Thoracic aorta (tissue), 2 donors: ENCODE data around the gene CAPN15. TPM values are rescaled to one million over a fixed set of nuclear protein-coding genes. Genes with fewer than 3 reads are reported as not detected.

Source experiments
- ATAC-seq: fragments of 150-250 bp; one replicate; pipeline ENCODE4 v1.8.0; 2017; ENCODE audit warnings: low read depth; ENCODE audit not compliant: insufficient number of reproducible peaks, low FRiP score
- DNase-seq: peaks from one replicate; pipeline ENCODE4 v3.0.0-alpha.2; 2020; ENCODE audit warnings: low spot score
- H3K27ac ChIP-seq, 2 donors: fragments of 200-600 bp; sonication (generic); 1 replicate in 1 of 2; 2 replicates in 1 of 2; pipeline ENCODE4 v1.5.1; 2016; ENCODE audit warnings: mild to moderate bottlenecking in 2 of 2, moderate library complexity in 2 of 2
- H3K27me3 ChIP-seq: fragments of 200-600 bp; sonication (generic); replicated peaks from 2 replicates; pipeline ENCODE4 v1.6.0; 2016; ENCODE audit warnings: mild to moderate bottlenecking; ENCODE audit not compliant: insufficient read depth
- H3K36me3 ChIP-seq: fragments of 200-600 bp; sonication (generic); one replicate; pipeline ENCODE4 v1.5.1; 2016
- H3K4me1 ChIP-seq, 2 donors: fragments of 200-600 bp; sonication (generic); 1 replicate in 1 of 2; 2 replicates in 1 of 2; pipeline versions ENCODE4 v1.5.1 to v1.6.0; 2016; ENCODE audit warnings: low read depth in 2 of 2, mild to moderate bottlenecking in 1 of 2; ENCODE audit not compliant: control insufficient read depth in 1 of 2
- H3K4me3 ChIP-seq: fragments of 200-600 bp; sonication (generic); 2 replicates; pipeline ENCODE4 v1.5.1; 2016; ENCODE audit warnings: mild to moderate bottlenecking
- H3K9me3 ChIP-seq: fragments of 200-600 bp; sonication (generic); 2 replicates; pipeline ENCODE4 v1.5.1; 2016
- total RNA-seq, 2 donors: library from RNA; depleted of rRNA; stranded (reverse); fragments of >200 nt; gene quantifications; one replicate each; pipeline versions ENCODE4 v1.1.0 to v1.2.3, GENCODE V29; 2016
- TF ChIP-seq, protein P1 (sequence below): fragments of 200-600 bp; sonication (generic); IDR thresholded peaks from one replicate; pipeline ENCODE4 v1.5.1; 2019; ENCODE audit warnings: antibody characterized with exemption

The CAPN15 gene
- total RNA-seq, 2 donors from 2014 or later, result 46.2 to 96.6 TPM

DNA sequence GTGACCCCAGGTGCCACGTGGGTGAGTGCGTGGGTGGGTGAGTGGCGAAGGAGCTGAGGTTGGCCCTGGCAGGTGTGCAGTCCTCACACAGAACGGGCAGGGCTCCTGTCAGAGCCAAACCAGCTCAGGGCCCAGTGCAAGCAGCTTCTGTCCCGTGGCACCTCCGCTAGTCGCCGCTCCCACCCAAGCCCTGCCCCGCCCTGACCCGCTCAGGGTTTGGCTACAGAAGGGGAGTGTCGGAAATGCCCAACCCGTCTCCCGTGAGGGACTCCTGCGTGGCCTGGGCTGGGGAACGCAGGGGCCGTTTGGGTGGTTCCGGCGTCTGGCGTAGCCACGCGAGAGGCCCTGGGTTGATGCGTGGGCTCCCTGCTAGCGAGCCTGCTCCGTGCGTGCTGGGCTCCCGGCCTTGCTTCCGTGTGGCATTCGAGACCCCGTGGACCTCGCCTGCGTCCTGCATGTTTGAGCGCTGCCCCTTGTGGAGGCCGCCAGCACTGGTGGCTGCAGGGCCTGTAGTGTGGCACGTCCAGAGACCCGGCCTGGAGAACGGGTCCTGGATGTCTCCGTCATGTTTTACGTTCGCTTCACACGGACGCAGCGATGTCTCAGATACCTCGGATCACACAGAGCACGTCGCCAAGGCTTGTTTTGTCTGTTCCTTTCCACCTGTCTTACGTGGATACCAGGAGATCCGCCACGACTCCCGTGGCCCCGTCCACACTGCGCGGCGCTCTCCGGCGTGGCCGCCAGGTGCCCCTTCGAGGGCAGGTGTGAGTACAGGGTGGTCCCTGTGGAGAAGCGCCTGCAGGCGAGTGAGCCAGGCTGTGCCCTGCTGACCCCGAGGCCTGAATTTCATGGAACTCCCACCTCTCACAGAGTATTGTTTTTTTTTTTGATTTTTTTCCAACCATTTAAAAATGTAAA, 10.2 kb downstream of the CAPN15 start:
- Histone ChIP-seq H3K4me3 (no peak overlapping the region), H3K36me3 (no peaks in the 10 kb centered on the region), H3K4me1 (no peaks in the 10 kb centered on the region), H3K27ac (no peak overlapping the region), H3K9me3 (no peaks in the 10 kb centered on the region), H3K27me3 (no peaks in the 10 kb centered on the region)
- no peak for DNase-seq
- no peak for ATAC-seq
- TF ChIP-seq, protein P1, sequence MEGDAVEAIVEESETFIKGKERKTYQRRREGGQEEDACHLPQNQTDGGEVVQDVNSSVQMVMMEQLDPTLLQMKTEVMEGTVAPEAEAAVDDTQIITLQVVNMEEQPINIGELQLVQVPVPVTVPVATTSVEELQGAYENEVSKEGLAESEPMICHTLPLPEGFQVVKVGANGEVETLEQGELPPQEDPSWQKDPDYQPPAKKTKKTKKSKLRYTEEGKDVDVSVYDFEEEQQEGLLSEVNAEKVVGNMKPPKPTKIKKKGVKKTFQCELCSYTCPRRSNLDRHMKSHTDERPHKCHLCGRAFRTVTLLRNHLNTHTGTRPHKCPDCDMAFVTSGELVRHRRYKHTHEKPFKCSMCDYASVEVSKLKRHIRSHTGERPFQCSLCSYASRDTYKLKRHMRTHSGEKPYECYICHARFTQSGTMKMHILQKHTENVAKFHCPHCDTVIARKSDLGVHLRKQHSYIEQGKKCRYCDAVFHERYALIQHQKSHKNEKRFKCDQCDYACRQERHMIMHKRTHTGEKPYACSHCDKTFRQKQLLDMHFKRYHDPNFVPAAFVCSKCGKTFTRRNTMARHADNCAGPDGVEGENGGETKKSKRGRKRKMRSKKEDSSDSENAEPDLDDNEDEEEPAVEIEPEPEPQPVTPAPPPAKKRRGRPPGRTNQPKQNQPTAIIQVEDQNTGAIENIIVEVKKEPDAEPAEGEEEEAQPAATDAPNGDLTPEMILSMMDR, result no peak

DNA sequence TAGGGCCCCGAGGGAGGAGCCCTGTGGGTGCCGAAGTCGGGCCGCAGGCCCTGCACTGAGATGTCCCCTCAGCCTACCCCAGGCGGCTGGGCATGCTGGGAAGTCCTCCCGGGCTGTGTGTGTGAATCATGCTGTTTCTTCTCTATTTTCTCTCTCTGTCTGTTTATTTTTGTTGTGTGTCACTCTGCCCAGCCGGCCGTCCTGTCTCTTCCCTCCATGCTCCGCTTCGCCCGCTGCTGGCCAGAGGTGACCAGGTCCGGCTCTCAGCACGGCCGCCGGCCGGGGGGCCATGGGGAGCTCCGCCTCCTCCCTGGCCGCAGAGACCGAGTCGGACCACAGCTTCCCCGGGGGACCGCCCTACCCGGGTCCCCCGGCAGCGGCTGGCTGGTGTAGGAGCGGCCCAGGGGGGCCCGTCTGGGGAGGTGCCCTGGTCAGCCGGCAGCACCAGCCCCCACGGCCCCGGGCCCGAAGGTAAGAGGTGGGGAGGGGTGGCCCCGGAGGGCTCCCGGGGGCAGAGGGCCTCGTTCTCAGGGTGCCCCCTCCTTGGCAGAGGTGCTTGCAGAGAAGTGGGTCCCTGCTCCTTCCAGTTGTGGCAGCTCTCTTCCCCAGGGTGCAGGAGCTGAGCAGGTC, 12.5 kb downstream of the CAPN15 start:
- TF ChIP-seq, protein P1, result no peak
- Histone ChIP-seq H3K27ac (no peak overlapping the region), H3K36me3 (no peaks in the 10 kb centered on the region), H3K4me1 (no peaks in the 10 kb centered on the region), H3K27me3 (no peaks in the 10 kb centered on the region), H3K4me3 (no peak overlapping the region), H3K9me3 (no peaks in the 10 kb centered on the region)
- ATAC-seq (no peak), DNase-seq (no peak)

DNA sequence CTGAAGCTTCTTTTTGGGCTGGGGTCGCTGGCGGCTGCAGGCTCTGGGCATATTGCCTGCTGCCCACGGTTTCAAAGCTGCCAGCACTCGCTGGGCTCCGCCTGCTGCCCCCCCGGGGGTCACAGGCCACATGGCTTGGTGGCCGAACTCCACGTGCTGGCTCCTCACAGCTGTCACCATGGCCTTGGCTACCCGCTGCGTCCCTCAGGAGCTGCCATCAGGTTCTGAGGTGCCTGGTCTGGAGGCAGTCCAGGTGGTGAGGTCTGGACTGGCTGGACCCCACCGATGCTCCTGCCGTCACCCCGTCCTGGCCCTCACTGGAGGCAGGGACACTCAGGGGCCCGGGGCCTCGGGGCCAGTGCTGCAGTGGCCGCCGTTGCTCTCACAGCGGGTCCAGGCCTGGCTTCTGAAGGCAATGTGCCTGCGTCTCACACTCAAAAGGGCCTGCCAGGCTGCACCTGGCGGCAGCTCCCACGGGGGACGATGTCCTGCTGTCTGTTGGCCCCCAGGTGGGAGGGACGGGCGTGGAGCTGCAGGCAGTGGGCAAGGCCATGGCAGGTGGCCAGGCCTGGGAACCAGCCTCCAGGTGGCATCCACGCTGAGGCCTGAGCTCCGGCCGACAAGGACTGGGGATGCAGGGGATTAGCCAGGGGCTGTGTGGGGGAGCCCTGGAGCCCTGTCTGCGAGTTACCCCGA, 13.3 kb downstream of the CAPN15 start:
- Histone ChIP-seq H3K27me3 (no peaks in the 10 kb centered on the region), H3K36me3 (no peaks in the 10 kb centered on the region), H3K4me1 (no peaks in the 10 kb centered on the region), H3K27ac (no peak overlapping the region), H3K4me3 (no peak overlapping the region), H3K9me3 (no peaks in the 10 kb centered on the region)
- TF ChIP-seq, protein P1, result no peak
- ATAC-seq (no peak), DNase-seq (no peak)

DNA sequence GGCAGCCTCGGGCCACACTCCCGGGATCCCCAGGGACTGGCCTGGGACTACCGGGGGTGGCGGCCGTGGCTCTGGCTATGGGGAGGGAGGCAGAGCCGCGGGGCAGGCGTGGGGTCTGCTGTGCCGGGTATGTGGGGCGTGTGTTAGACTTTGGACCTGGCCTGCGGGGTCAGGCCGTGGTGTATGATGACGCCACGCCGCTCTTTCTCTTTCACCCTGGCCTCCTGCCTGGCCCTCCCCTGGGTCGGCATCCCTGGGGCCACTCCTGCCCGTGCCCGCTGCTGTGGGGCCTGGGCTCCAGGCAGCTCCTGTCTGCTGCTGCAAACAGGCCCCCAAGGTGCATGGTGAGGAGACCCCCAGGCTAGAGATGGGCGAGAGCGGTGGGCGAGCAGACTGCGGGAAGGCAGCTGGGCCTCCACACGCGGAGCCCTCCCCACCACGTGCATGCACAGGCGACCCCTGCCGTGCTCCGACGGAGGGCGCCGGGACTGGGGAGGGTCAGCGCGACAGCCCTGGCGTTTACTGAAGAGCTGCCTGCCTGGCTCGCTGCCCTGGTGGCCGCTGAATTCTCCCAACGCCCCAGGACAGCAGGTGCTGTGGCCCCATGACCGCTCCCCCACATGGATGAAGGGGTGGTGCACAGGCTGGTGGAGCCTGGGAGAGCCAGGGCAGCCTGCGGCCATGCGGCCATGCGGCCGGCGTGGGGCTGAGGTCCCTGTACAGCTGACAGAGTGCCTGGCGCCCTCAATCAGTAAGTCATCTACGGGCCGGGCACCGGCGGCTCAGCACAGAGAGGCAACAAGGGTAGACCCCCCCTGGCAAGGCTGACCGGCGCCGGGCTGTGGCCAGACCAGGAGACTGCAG, 16.0 kb downstream of the CAPN15 start:
- ATAC-seq, result no peak
- Histone ChIP-seq H3K27ac (no peak overlapping the region), H3K4me1 (no peaks in the 10 kb centered on the region), H3K9me3 (no peaks in the 10 kb centered on the region), H3K27me3 (no peaks in the 10 kb centered on the region), H3K36me3 (peaks cover 5% of the 10 kb centered on the region), H3K4me3 (no peak overlapping the region)
- TF ChIP-seq, protein P1, result no peak
- no peak for DNase-seq
